Lower leg skin (tissue), 3 donors: Measurements from ENCODE around the gene PCDHGB7.

ENCODE experiments used
- POLR2A ChIP-seq, 2 donors: fragments of 450-650 bp; IDR thresholded peaks; one replicate each; pipeline ENCODE4 v1.6.1; 2016 to 2017; ENCODE audit warnings: antibody characterized with exemption in 2 of 2, mild to moderate bottlenecking in 1 of 2, moderate library complexity in 1 of 2
- TF ChIP-seq, protein P1 (sequence below), 3 donors: fragments of 450-650 bp; IDR thresholded peaks; one replicate each; pipeline ENCODE4 v1.5.1; 2016; ENCODE audit warnings: antibody characterized with exemption in 3 of 3, mild to moderate bottlenecking in 3 of 3, moderate library complexity in 2 of 3

DNA sequence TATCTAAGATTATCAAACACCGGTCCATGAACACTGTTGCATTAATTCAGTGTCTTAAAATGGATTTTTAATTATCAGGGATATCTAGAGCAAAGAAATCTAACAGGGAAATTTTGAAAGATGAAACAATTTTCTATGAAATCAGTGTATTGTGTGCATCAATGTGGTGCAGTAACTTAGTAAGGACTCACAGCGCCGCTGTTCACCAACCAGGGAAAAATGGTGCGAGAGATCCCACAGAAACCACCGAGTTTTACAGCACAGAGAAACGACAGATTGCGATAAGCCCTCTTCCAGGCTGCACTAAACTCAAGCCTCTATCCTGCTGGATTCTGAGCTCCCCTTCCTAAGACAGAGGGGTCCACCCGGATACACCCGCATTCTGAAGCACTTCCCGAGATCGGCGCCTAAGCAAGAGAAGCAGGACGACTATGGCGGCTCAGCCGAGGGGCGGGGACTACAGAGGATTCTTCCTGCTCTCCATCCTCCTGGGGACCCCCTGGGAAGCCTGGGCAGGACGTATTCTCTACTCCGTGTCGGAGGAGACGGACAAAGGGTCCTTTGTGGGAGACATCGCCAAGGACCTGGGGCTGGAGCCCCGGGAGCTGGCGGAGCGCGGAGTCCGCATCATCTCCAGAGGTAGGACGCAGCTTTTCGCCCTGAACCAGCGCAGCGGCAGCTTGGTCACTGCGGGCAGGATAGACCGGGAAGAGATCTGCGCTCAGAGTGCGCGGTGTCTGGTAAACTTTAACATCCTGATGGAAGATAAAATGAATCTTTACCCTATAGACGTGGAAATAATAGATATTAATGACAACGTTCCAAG lies 34.8 kb upstream of the PCDHGB7 start, which contains the start of gene PCDHGA7:
- TF ChIP-seq POLR2A (IDR thresholded peaks at IDR 0.05), result no peak
- TF ChIP-seq, protein P1, sequence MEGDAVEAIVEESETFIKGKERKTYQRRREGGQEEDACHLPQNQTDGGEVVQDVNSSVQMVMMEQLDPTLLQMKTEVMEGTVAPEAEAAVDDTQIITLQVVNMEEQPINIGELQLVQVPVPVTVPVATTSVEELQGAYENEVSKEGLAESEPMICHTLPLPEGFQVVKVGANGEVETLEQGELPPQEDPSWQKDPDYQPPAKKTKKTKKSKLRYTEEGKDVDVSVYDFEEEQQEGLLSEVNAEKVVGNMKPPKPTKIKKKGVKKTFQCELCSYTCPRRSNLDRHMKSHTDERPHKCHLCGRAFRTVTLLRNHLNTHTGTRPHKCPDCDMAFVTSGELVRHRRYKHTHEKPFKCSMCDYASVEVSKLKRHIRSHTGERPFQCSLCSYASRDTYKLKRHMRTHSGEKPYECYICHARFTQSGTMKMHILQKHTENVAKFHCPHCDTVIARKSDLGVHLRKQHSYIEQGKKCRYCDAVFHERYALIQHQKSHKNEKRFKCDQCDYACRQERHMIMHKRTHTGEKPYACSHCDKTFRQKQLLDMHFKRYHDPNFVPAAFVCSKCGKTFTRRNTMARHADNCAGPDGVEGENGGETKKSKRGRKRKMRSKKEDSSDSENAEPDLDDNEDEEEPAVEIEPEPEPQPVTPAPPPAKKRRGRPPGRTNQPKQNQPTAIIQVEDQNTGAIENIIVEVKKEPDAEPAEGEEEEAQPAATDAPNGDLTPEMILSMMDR (IDR thresholded peaks at IDR 0.05), result no peak
